HG03460 (cell line): Measurements from ENCODE around the gene SFXN3.

Experiments
- ATAC-seq: cut with Tn5 transposase; IDR thresholded peaks from one replicate; pipeline ENCODE4 v1.9.1; 2021; ENCODE audit not compliant: unreplicated experiment

SFXN3 gene, protein sequence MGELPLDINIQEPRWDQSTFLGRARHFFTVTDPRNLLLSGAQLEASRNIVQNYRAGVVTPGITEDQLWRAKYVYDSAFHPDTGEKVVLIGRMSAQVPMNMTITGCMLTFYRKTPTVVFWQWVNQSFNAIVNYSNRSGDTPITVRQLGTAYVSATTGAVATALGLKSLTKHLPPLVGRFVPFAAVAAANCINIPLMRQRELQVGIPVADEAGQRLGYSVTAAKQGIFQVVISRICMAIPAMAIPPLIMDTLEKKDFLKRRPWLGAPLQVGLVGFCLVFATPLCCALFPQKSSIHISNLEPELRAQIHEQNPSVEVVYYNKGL

DNA sequence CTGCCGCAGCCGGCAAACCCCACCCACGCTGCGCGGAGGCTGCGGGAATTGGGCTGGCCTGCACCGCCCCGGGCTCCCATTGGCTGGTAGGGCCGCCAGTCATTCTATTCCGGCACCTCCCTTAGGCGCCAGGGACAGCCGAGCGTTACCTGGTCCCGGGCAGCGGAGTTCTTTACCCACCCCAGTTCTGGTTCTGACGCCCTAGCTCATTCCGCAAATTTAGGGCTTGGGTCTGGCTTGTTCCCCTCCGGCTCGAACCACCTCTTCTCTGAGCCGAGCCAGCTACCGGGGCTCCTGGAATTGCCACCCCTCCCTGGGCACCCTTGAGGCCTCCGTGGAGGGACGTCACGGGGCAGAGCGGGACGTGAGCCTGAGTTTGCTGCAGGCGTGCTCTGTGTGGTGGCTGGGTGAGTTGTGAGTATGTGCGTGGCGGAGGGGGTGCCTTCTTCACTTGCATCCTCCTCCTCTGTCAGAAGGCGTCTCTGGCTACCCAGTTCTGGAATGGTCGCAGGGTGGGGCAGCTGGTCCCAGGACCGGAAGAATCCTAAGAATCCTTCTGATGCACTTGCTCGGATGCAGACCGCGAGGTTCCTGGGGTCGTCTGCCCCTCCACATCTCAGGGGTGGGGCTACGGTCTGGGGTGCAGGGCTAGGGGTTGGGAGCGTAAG is at the start of gene SFXN3, which contains the start of gene PDZD7:
Gene SFXN3 (plus strand): TSS at position 107 of the 668 bp plus-strand sequence. CDS start 3,461 bp downstream, outside the sequence.
Gene PDZD7 (minus strand): TSS at position 2 of the 668 bp plus-strand sequence. CDS start 910 bp downstream, outside the sequence.
- peak; percentile 89 for ATAC-seq

DNA sequence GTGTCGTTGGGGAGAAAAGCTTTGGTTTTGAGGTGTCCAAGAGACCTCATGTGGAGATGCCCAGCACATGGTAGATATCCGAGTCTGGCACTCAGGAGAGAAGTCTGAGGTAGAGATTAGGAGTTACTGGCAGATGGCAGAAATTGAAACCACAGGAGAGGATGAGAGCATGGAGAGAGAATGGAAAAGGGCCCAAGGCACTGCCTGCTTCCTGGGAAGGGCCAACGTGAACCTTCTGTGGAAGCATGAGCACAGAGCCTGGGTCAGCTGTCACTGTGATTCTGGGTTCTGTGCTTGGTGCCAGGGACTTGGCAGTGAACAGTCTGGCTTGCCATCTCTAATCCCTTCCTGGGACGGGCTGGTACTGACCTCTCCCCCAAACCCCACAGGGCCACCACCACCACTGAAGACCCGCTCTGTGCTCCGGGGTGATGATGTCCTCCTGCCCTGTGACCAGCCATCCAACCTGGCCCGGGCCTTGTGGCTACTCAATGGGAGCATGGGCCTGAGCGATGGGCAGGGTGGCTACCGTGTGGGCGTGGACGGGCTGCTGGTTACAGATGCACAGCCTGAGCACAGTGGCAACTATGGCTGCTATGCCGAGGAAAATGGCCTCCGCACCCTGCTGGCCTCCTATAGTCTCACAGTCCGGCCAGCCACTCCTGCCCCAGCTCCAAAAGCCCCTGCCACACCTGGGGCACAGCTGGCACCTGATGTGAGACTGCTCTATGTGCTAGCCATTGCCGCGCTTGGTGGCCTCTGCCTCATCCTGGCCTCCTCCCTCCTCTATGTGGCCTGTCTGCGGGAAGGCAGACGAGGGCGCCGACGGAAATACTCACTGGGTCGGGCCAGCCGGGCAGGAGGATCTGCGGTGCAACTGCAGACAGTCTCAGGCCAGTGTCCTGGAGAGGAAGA is 47.9 kb upstream of the SFXN3 start:
- ATAC-seq, result no peak

DNA sequence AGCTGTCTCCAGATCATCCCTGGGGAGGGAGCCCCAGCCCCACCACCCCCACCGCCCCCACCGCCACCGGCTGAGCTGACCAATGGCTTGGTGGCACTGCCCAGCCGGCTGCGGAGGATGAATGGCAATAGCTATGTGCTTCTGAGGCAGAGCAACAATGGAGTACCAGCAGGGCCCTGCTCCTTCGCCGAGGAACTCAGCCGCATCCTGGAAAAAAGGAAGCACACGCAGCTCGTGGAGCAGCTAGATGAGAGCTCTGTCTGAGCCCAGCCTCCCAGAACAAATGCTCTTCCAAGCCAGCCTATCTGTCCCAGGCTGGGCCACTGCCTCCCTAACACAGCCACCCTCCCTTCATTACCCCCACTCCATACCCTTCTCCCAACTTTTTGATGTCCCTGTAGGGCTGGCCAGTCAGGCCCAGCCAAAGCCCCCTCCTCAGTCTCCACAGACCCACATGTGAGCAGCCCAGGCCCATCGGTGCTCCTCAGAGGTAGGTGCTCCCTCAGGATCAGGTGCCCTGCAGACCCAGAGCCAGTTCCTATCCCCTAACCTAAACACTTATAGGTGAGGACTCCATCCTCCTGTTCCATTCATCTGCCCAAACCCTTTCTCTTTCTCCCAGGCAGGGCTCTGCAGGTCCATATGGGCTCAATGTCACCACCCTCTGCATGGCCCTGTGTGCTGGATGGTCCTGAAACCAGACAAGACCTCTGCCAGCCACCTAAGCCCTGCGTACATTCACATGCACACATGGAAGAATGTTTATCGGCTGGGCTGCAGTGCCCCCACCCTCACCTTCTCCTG is 47.0 kb upstream of the SFXN3 start:
- ATAC-seq, result no peak

DNA sequence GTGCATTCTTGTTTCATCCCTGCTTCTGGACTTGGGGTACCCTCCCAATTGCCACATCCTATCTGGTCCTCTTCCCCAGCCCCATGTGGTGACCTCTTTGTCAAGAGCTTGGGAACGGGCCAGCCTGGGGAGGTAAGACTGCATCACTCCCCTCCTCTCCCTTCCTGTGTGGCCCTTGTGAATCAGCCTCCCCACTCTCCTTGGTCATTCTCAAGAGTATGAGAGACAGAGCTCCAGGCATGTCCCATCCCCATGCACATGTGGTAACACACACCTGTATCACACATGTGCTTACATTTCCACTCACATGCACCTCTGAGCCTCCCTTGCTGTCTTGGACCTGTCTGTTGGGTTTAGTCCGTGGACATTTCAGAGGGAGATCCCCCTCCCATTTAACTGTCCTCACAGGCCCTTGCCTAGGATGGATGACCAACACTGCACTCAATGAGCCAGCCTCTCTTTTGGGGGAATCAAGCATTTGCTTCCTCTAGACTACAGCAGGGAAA is 46.3 kb upstream of the SFXN3 start:
- no peak for ATAC-seq

DNA sequence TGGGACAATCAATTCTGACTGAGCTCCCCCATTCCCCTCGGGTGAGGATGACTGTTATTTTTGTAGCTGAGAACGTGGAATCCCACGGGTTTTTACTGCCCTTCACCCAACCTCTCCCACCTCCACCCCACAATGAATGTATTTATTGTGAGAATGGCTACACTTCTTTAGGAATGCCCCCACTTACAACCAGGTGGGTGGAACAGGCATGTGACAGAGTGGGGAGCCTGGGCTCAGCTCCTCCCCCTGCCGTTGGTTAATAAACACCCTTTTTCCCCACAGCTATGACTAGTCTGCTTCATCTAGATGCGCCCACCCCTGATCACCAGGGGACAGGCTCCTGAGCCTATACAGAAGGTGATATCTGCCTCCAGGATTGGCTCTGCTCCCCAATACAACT is 45.7 kb upstream of the SFXN3 start:
- no peak for ATAC-seq

DNA sequence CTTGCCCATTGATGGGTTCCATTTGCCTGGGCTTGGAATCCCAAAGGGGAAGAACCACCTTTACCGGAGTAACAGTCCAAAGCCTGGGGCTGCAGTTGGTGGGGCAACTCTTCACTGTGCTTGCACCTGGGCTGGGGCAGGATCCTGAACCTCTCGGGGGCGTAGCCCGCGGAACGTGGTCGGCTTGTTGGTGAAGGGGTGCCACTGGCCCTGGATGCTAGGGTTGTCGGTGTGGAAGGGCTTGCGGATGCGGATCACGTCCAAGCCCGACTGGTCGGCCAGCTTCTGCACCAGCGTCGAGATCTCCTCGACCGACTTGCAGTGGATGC is 44.4 kb upstream of the SFXN3 start:
- no peak for ATAC-seq

DNA sequence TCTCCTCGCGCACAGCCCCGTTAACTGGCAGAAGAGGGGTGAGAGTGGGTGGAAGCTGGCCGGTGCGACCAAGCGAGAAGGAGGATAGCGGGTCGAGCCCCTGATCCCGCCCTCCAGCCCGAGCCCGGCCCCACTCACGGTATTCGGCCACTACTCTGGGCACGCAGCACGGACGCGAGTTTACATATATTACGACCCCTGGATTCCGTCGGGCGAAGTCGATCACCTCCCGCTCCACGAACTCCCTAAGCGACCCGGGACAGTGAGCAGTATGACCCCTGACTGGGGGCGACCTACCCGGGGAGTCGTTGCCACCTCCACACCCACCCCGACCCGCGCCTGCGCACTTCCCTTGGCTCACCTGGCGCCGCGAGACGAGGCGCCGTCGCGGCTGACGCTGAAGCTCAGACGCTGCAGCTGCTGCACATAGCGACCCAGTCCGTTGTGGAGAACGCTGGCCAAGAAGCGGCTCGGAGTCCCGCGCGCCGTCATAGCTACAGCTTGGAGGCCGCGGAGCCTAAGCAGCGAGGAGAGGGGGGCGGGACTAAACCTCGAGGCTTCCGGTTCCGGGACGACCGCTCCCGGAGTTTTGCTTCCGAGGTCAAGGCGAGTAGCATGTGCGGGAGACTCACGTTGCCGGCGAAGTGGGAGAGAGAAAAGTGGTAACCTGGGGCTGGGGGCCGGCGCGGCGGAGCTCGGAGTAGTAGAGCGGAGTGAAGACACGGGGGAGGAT is 43.9 kb upstream of the SFXN3 start, which contains the start of the genes MRPL43 and TWNK:
Gene MRPL43 (minus strand): TSS at position 546 of the 733 bp plus-strand sequence. CDS start 54 bp downstream, at position 492.
Gene TWNK (plus strand): TSS at position 592 of the 733 bp plus-strand sequence. CDS start 668 bp downstream, outside the sequence.
- ATAC-seq, result peak; percentile 80

DNA sequence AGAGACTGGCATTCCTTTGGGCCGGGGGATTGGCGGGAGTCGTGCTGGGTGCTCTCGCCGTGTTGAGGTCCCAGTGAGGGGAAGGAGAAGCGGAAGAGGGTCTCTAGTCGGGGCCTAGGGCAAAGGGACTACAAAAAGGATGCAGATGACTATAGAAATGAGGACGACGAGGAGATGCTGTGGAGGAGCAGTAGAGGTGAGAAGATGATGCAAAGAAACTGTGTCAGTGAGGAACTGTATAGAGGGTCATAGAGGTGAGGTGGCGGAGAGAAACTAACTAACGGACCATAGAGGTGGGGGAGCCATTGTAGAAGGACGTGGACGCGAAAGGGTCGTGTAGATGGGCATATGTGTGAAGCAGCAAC is 43.4 kb upstream of the SFXN3 start:
- ATAC-seq, result no peak

DNA sequence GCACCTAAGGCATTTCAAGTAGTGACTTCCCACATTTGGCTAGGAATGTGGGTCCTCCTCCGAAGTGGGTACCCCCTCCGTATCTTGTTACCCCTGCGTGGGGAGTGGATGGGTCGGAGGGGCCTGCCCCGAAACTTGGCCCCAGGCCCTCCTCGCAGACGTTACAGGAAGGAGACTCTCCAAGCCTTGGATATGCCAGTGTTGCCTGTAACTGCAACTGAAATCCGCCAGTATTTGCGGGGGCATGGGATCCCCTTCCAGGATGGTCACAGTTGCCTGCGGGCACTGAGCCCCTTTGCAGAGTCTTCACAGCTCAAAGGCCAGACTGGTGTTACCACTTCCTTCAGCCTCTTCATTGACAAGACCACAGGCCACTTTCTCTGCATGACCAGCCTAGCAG is 42.9 kb upstream of the SFXN3 start:
- no peak for ATAC-seq

DNA sequence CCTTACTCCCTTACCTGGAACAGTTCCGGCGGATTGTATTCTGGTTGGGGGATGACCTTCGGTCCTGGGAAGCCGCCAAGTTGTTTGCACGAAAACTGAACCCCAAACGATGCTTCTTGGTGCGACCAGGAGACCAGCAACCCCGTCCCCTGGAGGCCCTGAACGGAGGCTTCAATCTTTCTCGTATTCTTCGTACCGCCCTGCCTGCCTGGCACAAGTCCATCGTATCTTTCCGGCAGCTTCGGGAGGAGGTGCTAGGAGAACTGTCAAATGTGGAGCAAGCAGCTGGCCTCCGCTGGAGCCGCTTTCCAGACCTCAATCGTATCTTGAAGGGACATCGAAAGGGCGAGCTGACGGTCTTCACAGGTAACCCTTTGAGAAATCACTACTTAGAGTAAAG is 41.9 kb upstream of the SFXN3 start:
- ATAC-seq, result no peak

DNA sequence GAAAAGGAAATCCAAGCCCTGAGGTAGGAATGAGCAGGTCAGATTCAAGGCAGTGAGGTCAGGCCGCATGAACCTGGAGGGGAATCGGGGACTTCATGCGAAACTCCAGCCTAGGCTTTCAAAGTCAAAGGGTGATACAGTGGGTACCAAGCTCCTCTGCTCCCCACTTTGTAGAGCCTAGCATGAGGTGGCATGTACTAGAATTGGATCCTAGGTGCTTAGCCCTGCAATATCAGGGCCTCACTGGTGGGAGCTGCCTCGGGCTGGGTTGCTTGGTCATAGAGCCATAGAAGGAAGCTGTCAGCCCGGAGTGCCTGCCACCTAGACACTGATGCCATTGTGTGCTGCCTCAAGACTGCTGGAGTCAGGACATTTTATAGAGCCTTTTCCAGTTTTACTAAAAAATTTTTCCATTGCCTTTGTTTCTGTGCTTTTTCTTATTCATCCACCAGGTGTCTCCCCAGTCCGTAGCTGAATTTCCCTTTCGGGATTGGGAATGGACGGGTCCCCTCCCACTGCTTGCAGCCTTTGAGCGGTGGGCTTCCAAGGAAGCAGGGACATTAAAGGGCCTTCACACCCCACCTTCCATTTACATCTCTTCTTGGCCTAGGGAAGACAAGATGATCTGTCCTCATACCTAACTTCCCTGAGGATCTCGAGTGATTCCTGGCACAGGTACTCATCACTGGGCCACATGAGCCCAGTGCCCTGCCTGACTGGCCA is 36.9 kb upstream of the SFXN3 start:
- ATAC-seq, result no peak

DNA sequence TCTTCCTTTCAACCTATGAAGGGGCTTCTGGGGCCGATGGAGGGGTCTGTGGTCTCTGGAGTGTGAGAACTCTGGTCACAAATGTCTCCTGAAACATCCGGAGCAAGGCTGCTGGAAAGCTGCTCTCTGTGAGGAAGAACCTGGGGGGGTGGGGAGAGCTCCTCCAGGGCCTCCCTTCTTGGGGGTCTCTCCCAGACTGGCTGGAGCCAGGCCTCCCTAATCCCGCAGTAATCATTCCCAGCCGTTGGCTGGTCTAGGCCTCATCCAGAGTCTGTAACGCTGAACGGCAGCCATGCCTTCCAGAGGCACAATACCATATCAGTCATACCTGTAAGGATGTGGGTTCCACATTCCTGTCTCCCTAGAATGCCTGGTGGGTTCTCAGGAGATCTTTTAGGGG is 35.9 kb upstream of the SFXN3 start:
- ATAC-seq, result no peak

DNA sequence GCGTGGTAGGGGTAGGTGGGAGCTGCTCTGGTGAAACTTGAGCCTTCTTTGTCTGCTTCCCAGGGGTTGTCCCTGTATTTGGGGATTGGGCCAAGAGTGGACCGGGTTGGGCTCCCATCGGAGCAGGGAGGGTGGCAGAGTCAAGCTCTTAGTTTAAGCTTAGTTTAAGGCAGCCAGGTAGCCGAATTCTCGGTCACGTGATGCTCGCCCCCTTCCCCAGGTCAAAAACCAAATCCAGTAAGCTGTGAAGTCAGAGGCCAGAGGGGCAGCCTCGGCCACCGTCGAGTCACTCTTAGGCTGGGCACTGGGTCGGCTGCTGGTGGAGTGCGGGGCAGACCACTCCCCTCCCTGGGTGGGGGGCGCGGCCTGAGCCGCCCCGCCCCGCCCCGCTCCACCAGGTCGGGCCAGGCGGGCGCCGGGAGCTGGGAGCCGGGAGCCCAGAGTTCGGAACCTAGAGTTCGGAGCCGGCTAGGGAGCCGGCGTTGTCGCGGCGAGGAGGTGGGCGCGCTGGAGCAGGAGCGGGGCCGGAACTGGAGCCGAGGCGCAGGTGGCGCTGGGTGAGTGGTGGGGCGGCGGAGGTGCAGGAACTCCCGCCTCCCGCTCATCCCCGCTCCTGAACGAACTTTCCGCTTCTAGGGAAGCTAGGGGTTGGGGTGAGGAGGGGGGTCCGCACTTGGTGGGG is 34.2 kb upstream of the SFXN3 start:
- peak; percentile 28 for ATAC-seq

DNA sequence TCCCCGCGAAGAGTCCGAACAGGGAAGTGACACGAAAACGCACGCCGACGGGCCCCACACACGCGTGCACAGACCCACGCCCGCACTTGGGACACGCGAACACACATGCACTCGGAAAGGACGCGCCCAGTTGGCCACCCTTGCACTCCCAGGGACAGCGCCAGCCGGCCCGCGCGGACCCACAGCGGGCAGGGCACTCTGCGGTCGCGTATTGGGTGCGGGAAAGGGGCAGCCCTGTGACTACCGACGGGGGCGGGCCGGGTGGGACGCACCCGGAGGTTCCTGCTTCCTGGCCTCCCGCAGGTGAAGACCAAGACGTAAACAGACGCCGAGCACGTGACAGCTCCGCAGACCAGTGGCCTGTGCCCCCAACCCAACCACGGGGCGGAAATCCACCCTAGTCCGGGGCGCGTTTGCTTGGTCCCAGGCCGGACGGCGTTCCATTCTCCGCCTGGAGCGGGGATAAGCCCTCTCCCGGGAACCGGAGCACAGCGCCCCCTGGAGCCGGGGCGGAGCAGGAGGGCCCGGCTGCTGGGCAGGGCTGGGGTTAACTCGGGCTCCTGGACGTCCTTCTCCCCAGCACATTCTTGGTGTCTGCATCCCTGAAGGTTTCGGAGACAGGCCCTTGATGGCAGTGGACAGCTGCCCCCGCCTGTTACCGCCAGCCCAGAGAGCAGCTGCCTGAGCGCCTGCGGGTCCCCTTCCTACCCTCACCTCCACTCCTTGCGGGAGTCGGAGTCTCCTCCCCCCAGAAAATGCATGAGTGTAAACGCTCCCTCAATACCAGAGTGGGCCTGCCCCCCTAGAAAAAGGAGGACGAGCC is 33.5 kb upstream of the SFXN3 start:
- ATAC-seq, result peak; percentile 27

DNA sequence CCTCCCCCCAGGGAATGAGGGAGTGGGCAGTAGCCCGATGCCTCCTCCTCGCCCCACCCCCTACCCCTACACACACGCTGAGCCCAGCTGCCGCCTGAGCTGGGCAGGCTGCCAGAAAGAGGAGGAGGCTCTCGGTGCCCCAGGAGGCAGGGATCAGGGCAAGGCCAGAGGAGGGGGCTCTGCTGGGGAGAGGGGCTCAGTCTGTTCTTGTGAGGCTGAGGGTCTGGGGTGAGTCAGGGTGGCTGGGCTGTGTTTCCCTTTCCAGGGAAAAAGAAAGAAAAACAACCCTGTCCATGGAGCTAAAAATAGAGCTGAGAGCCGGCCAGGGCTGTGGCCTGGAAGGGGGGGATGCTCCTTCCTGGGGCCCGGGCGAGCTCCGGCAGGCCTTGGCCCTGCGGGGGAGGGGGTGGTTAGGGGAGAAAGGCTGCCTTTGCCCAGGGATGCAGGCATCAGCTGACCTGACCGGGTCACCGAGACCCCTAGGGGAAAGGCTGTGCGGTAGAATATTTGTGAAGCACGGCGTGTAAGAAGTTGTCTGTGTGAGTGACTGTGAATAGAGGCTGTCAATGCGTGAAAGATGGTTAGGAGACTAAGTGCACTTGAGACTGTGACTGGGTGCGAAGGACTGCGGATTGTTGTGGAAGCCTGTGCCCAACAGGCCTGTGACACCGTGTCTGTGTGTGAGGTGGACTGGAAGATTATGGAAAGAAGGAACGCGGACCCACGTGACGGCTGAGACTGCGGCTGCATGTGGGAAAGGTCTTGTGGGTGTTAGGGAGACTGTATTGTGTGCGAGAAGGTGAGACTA is 32.6 kb upstream of the SFXN3 start:
- no peak for ATAC-seq

DNA sequence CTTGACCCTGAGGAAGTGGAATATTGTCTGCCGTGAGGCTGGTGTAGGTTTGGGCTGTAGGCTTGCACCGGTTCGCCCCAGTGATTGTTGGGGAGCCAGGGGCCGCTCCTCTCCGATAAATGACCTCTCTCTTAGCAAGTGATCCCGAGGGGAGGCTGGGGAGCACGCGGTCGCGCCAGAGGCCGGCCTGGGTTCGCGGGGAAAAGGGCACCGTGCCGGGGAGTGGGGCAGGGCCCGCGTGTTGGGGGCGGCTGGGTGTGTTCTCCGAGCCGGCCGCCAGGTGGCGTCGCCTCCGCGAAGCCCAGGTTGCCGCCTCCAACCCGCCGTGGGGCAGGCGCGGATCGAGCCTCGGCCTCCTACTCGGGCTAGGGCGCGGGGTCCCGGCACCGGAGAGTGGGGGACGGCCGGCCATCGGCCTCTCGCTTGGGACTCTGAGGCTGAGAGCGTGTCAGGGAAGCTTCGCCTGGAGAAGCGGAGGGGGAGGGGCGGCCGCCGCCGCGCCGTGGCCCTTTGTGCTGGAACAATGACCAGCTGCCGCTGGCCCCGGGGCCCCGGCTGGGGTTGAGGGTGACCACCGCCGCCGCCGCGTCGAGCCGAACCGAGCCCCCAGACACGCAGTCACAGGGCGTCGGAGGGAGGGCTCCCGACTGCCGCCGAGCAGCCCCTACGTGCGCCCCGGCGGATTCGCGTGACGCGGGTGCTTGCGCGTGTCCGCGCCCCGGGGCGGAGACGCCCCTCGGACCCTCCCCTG is 31.9 kb upstream of the SFXN3 start:
- peak; percentile 45 for ATAC-seq
